HepG2 (cell line): ENCODE results near the gene CNOT8. TPM values are rescaled to one million over a fixed set of nuclear protein-coding genes. Genes with fewer than 3 reads are reported as not detected.

ENCODE experiments used
- FOXP4 ChIP-seq: sonication (generic); formaldehyde crosslinking; IDR thresholded peaks from 2 replicates; pipeline ENCODE4 v1.4.0; 2020; ENCODE audit warnings: missing genetic modification reagents
- HCFC1 ChIP-seq: fragments of 150-350 bp; IDR thresholded peaks from 2 replicates; pipeline ENCODE4 v1.6.1; 2014; ENCODE audit warnings: low read depth, low read length
- HNRNPLL ChIP-seq: fragments of 200-400 bp; formaldehyde crosslinking; IDR thresholded peaks from 2 replicates; pipeline ENCODE4 v1.6.1; 2017; ENCODE audit warnings: mild to moderate bottlenecking, low read depth, low read length; ENCODE audit not compliant: poor library complexity, severe bottlenecking
- MED1 ChIP-seq: sonication (generic); formaldehyde crosslinking; IDR thresholded peaks from 2 replicates; pipeline ENCODE4 v1.4.0; 2020; ENCODE audit warnings: missing genetic modification reagents
- NCOA2 ChIP-seq: sonication (generic); formaldehyde crosslinking; IDR thresholded peaks from 2 replicates; pipeline ENCODE4 v1.8.0; 2022; ENCODE audit warnings: inconsistent platforms
- PAF1 ChIP-seq: IDR thresholded peaks from 2 replicates; pipeline ENCODE4 v1.6.1; 2016; ENCODE audit warnings: missing genetic modification reagents, missing compliant biosample characterization
- POGK ChIP-seq: sonication (generic); formaldehyde crosslinking; conservative IDR thresholded peaks from 2 replicates; pipeline ENCODE4 v1.8.0; 2022; ENCODE audit warnings: mild to moderate bottlenecking, moderate library complexity, missing genetic modification reagents
- RBM39 ChIP-seq: fragments of 200-400 bp; formaldehyde crosslinking; IDR thresholded peaks from one replicate; pipeline ENCODE4 v1.6.1; 2018; ENCODE audit warnings: antibody characterized with exemption, mild to moderate bottlenecking, low read depth, low read length; ENCODE audit not compliant: poor library complexity, severe bottlenecking
- RFX5 ChIP-seq: IDR thresholded peaks from 2 replicates; pipeline ENCODE4 v1.6.1; 2011; ENCODE audit warnings: low read depth, low read length, improper control_type of control experiment
- SALL1 ChIP-seq: sonication (generic); formaldehyde crosslinking; IDR thresholded peaks from 2 replicates; pipeline ENCODE4 v1.8.0; 2022; ENCODE audit warnings: mild to moderate bottlenecking, missing genetic modification reagents
- SIX4 ChIP-seq: sonication (generic); formaldehyde crosslinking; IDR thresholded peaks from 2 replicates; pipeline ENCODE4 v1.4.0; 2020; ENCODE audit warnings: missing genetic modification reagents
- TAF1 ChIP-seq: sonication (generic); formaldehyde crosslinking; IDR thresholded peaks from 2 replicates; pipeline ENCODE4 v1.4.0; 2020; ENCODE audit warnings: missing genetic modification reagents
- TBL1XR1 ChIP-seq: fragments of 150-350 bp; IDR thresholded peaks from 2 replicates; pipeline ENCODE4 v1.6.1; 2014; ENCODE audit warnings: borderline replicate concordance, low read length; ENCODE audit not compliant: partially characterized antibody
- TEAD3 ChIP-seq: optimal IDR thresholded peaks from 2 replicates; pipeline ENCODE3; 2016; ENCODE audit warnings: borderline replicate concordance
- TFDP2 ChIP-seq: sonication (generic); formaldehyde crosslinking; IDR thresholded peaks from 2 replicates; pipeline ENCODE4 v1.4.0; 2020; ENCODE audit warnings: missing genetic modification reagents
- USF2 ChIP-seq, 2 experiments: sonication (generic) in 1 of 2; formaldehyde crosslinking in 1 of 2; IDR thresholded peaks; 2 replicates each; pipeline versions ENCODE4 v1.5.1 to v1.6.1; 2011 to 2020; ENCODE audit warnings: borderline replicate concordance in 1 of 2, low read depth in 1 of 2, low read length in 1 of 2, mild to moderate bottlenecking in 1 of 2, missing genetic modification reagents in 1 of 2, moderate library complexity in 1 of 2
- ZKSCAN8 ChIP-seq: IDR thresholded peaks from 2 replicates; pipeline ENCODE4 v1.6.1; 2016; ENCODE audit warnings: borderline replicate concordance, missing genetic modification reagents, missing compliant biosample characterization
- ZNF770 ChIP-seq: sonication (generic); formaldehyde crosslinking; IDR thresholded peaks from 2 replicates; pipeline ENCODE4 v1.5.0; 2020; ENCODE audit warnings: mild to moderate bottlenecking, missing genetic modification reagents
- ZNF790 ChIP-seq: sonication (generic); formaldehyde crosslinking; IDR thresholded peaks from 2 replicates; pipeline ENCODE4 v1.8.0; 2022; ENCODE audit warnings: missing genetic modification reagents, mild to moderate bottlenecking, borderline replicate concordance
- polyA plus RNA-seq, 8 experiments: library from polyadenylated mRNA; depleted of rRNA in 3 of 8; stranded (reverse) in 7 of 8; unstranded in 1 of 8; fragments of >200 nt; fragmentation: Illumina TruSeq in 4 of 8; extraction: Trizol in 4 of 8; gene quantifications; 2 replicates each; pipeline versions ENCODE4 v1.2.1 to v1.2.3, GENCODE V29; 2011 to 2016; ENCODE audit warnings: low read depth in 4 of 8, missing spikeins in 1 of 8, mixed read lengths in 1 of 8; ENCODE audit not compliant: insufficient read depth in 1 of 8
- total RNA-seq, 5 experiments: library from RNA; depleted of rRNA; stranded (reverse); fragments of >200 nt; fragmentation: Illumina TruSeq; extraction: Trizol; gene quantifications; 2 replicates each; pipeline ENCODE4 v1.2.3, GENCODE V29; 2016; ENCODE audit warnings: low read depth in 1 of 5

Gene CNOT8
- total and polyA plus RNA-seq, 2 of the 13 experiments (the other 11 are each of a cell fraction or from before 2014, with no cell fraction given) = 37.1 to 74.9 TPM

GRCh38 chr5:154858297-154858971, at the start of gene CNOT8 (continued):
- TF ChIP-seq SALL1 (CRISPR knock-in tag) = peak; percentile 82
- peak; percentile 57 for TF ChIP-seq TEAD3 (CRISPR knock-in tag)
- TF ChIP-seq PAF1 (CRISPR knock-in tag) = no peak
- peak; percentile 29; the same call in 1 of the 2 replicates for TF ChIP-seq HCFC1
- TF ChIP-seq POGK (CRISPR knock-in tag) = peak; percentile 77; the same call in 1 of the 2 replicates
- TF ChIP-seq FOXP4 (CRISPR knock-in tag) = peak; percentile 78
- peak; percentile 15 for TF ChIP-seq TBL1XR1
- TF ChIP-seq RFX5 = peak; percentile 43; the same call in 1 of the 2 replicates
- 0 out of 2 replicates have a peak, but pooled peaks have one; percentile 69 for TF ChIP-seq ZNF790
- TF ChIP-seq ZKSCAN8 (CRISPR knock-in tag) = peak; percentile 13; the same call in 1 of the 2 replicates
- peak; percentile 59; the same call in 1 of the 2 replicates for TF ChIP-seq SIX4 (CRISPR knock-in tag)
- no peak for TF ChIP-seq USF2 (IDR thresholded peaks at IDR 0.05; ENCODE audit: low read depth, low read length)
- TF ChIP-seq USF2 (CRISPR knock-in tag; IDR thresholded peaks at IDR 0.05; ENCODE audit: borderline replicate concordance) = no peak
- TF ChIP-seq NCOA2 (CRISPR knock-in tag) = peak; percentile 44
- peak; percentile 82 for TF ChIP-seq TAF1 (CRISPR knock-in tag)
- peak; percentile 80 for TF ChIP-seq HNRNPLL
- TF ChIP-seq MED1 (CRISPR knock-in tag) = peak; percentile 84
- peak; percentile 31; the same call in 1 of the 2 replicates for TF ChIP-seq ZNF770 (CRISPR knock-in tag)
- peak; percentile 84 for TF ChIP-seq TFDP2 (CRISPR knock-in tag)
- TF ChIP-seq RBM39 = peak; percentile 58
